ES-I3 (cell line): ENCODE data around the gene SRPK2.

ENCODE experiments used
- H3K36me3 ChIP-seq: 2 replicates; pipeline ENCODE4 v1.6.1; 2013; ENCODE audit warnings: mild to moderate bottlenecking, low read length, control low read depth, moderate library complexity; ENCODE audit not compliant: insufficient read depth
- H3K4me1 ChIP-seq: 2 replicates; pipeline ENCODE4 v1.6.1; 2013; ENCODE audit warnings: mild to moderate bottlenecking, control low read depth, low read length; ENCODE audit not compliant: insufficient read depth
- H3K9ac ChIP-seq: 2 replicates; pipeline ENCODE4 v1.6.1; 2013; ENCODE audit warnings: low read depth, mild to moderate bottlenecking, low read length, moderate library complexity
- H3K9me3 ChIP-seq: 2 replicates; pipeline ENCODE4 v1.6.1; 2013; ENCODE audit warnings: mild to moderate bottlenecking, low read length, moderate library complexity; ENCODE audit not compliant: control insufficient read depth, insufficient read depth

SRPK2 gene

GRCh38 chr7:105130580-105130979 lies 258.1 kb downstream of the SRPK2 start:
- H3K36me3 ChIP-seq: peaks cover 3% of the 10 kb centered on the region; the same call in 1 of the 2 replicates
- no peaks in the 10 kb centered on the region; the same call in 1 of the 2 replicates for H3K4me1 ChIP-seq
- no peaks in the 10 kb centered on the region for H3K9me3 ChIP-seq
- no peak overlapping the region for H3K9ac ChIP-seq

GRCh38 chr7:105130048-105130447 lies 258.7 kb downstream of the SRPK2 start:
- Histone ChIP-seq H3K4me1 (no peaks in the 10 kb centered on the region; the same call in 1 of the 2 replicates), H3K36me3 (peaks cover 3% of the 10 kb centered on the region; the same call in 1 of the 2 replicates), H3K9ac (no peak overlapping the region), H3K9me3 (no peaks in the 10 kb centered on the region)

GRCh38 chr7:105127179-105127578 lies 261.5 kb downstream of the SRPK2 start:
- no peak overlapping the region for H3K9ac ChIP-seq
- H3K4me1 ChIP-seq: no peaks in the 10 kb centered on the region; the same call in 1 of the 2 replicates
- H3K9me3 ChIP-seq: no peaks in the 10 kb centered on the region
- H3K36me3 ChIP-seq: peaks cover 3% of the 10 kb centered on the region; the same call in 1 of the 2 replicates

- no peak overlapping the region for H3K9ac ChIP-seq
- H3K4me1 ChIP-seq: no peaks in the 10 kb centered on the region; the same call in 1 of the 2 replicates
Measured at GRCh38 chr7:105126436-105126975, 262.2 kb downstream of the SRPK2 start.

GRCh38 chr7:105125745-105126144 lies 263.0 kb downstream of the SRPK2 start:
- H3K36me3 ChIP-seq: no peaks in the 10 kb centered on the region; the same call in 1 of the 2 replicates
- H3K9ac ChIP-seq: no peak overlapping the region
- no peaks in the 10 kb centered on the region for H3K9me3 ChIP-seq
- no peaks in the 10 kb centered on the region for H3K4me1 ChIP-seq

More at GRCh38 chr7:105126436-105126975, 262.2 kb downstream of the SRPK2 start:
- H3K9me3 ChIP-seq: no peaks in the 10 kb centered on the region
- H3K36me3 ChIP-seq: peaks cover 3% of the 10 kb centered on the region; the same call in 1 of the 2 replicates

GRCh38 chr7:105122619-105123018 lies 266.1 kb downstream of the SRPK2 start:
- H3K9me3 ChIP-seq: no peaks in the 10 kb centered on the region
- H3K4me1 ChIP-seq: peaks cover 14% of the 10 kb centered on the region; the same call in 1 of the 2 replicates
- no peaks in the 10 kb centered on the region for H3K36me3 ChIP-seq
- no peak overlapping the region for H3K9ac ChIP-seq

GRCh38 chr7:105118612-105119600 lies 269.8 kb downstream of the SRPK2 start:
- Histone ChIP-seq H3K9me3 (no peaks in the 10 kb centered on the region), H3K9ac (no peak overlapping the region), H3K4me1 (peaks cover 14% of the 10 kb centered on the region; the same call in 1 of the 2 replicates), H3K36me3 (peaks cover 3% of the 10 kb centered on the region; the same call in 1 of the 2 replicates)

GRCh38 chr7:105112440-105113418 lies 276.0 kb downstream of the SRPK2 start:
- Histone ChIP-seq H3K36me3 (peaks cover 28% of the 10 kb centered on the region), H3K9me3 (no peaks in the 10 kb centered on the region), H3K4me1 (no peaks in the 10 kb centered on the region), H3K9ac (no peak overlapping the region)

- H3K4me1 ChIP-seq: no peaks in the 10 kb centered on the region
- H3K9ac ChIP-seq: no peak overlapping the region
- H3K9me3 ChIP-seq: no peaks in the 10 kb centered on the region
- peaks cover 39% of the 10 kb centered on the region for H3K36me3 ChIP-seq
Measured at GRCh38 chr7:105107458-105107857, 281.3 kb downstream of the SRPK2 start.

GRCh38 chr7:105106473-105106872 lies 282.2 kb downstream of the SRPK2 start:
- Histone ChIP-seq H3K4me1 (no peaks in the 10 kb centered on the region), H3K36me3 (peaks cover 29% of the 10 kb centered on the region), H3K9me3 (no peaks in the 10 kb centered on the region), H3K9ac (no peak overlapping the region)

- Histone ChIP-seq H3K9ac (no peak overlapping the region), H3K36me3 (peaks cover 24% of the 10 kb centered on the region), H3K4me1 (no peaks in the 10 kb centered on the region), H3K9me3 (no peaks in the 10 kb centered on the region)
Measured at GRCh38 chr7:105105579-105105978, 283.1 kb downstream of the SRPK2 start.

GRCh38 chr7:105102557-105103352 lies 286.0 kb downstream of the SRPK2 start:
- Histone ChIP-seq H3K9me3 (no peaks in the 10 kb centered on the region), H3K36me3 (peaks cover 18% of the 10 kb centered on the region; the same call in 1 of the 2 replicates), H3K9ac (no peak overlapping the region), H3K4me1 (no peaks in the 10 kb centered on the region)

- Histone ChIP-seq H3K9me3 (no peaks in the 10 kb centered on the region), H3K9ac (no peak overlapping the region), H3K4me1 (no peaks in the 10 kb centered on the region), H3K36me3 (peaks cover 13% of the 10 kb centered on the region; the same call in 1 of the 2 replicates)
Measured at GRCh38 chr7:105101864-105102263, 286.9 kb downstream of the SRPK2 start.
